ENCODE data around the gene GAS2L2. TPM values are rescaled to one million over a fixed set of nuclear protein-coding genes. Genes with fewer than 3 reads are reported as not detected.

Gene GAS2L2
- total and polyA plus RNA-seq, 12 donors: 0.03 to 0.89 (median 0.14) TPM; not detected in 4

GRCh38 chr17:35733366-35733765 lies 19.7 kb downstream of the GAS2L2 start:
- no peaks in the 10 kb centered on the region for H3K9me3 ChIP-seq
- peaks cover 0 to 15% (median 0%) of the 10 kb centered on the region in 7 donors for H3K27me3 ChIP-seq
- peaks cover 7 to 22% (median 11%) of the 10 kb centered on the region in 9 donors for H3K4me1 ChIP-seq
- H3K4me3 ChIP-seq: no peak overlapping the region
- no peak for TF ChIP-seq CTCF (IDR thresholded peaks at IDR 0.05)
- 88 to 91% methylated on average over 6 of the region's 6 CpGs for WGBS, 2 donors
- no peak for DNase-seq
- intact Hi-C loops (cut with DNase I): loop anchor here in 1 of 10 donors (5.0 kb wide), 1 partner anchor 71 kb away; no protein-coding TSS in a partner anchor
- H3K27ac ChIP-seq: no peak overlapping the region
- no peaks in the 10 kb centered on the region for H3K36me3 ChIP-seq
- no peak for ATAC-seq

- Histone ChIP-seq H3K4me3 (peak overlapping the region in 1 of 10 donors; percentile 69), H3K36me3 (peaks cover 0 to 4% (median 0%) of the 10 kb centered on the region in 9 donors), H3K27me3 (peaks cover 0 to 15% (median 0%) of the 10 kb centered on the region in 7 donors), H3K4me1 (peaks cover 7 to 22% (median 11%) of the 10 kb centered on the region in 9 donors), H3K27ac (no peak overlapping the region), H3K9me3 (no peaks in the 10 kb centered on the region)
- WGBS, 2 donors: 61 to 76% methylated on average over 1 of the region's 1 CpG
- TF ChIP-seq CTCF (IDR thresholded peaks at IDR 0.05): no peak
- peak in 1 of 8 donors; percentile 7 for ATAC-seq
- intact Hi-C loops (cut with DNase I): loop anchor here in 1 of 10 donors (5.0 kb wide), 1 partner anchor 70 kb away; no protein-coding TSS in a partner anchor
- DNase-seq: no peak
These were observed 20.3 kb downstream of the GAS2L2 start for GRCh38 chr17:35732806-35733136.

- Histone ChIP-seq H3K4me1 (peaks cover 7 to 25% (median 12%) of the 10 kb centered on the region in 9 donors), H3K27me3 (peaks cover 0 to 15% (median 0%) of the 10 kb centered on the region in 7 donors), H3K4me3 (peak overlapping the region; percentile 22 to 77 (median 64)), H3K36me3 (peaks cover 0 to 10% (median 0%) of the 10 kb centered on the region in 9 donors), H3K9me3 (no peaks in the 10 kb centered on the region), H3K27ac (peak overlapping the region in 5 of 10 donors; percentile 8 to 59 (median 32))
- DNase-seq: no peak
- TF ChIP-seq CTCF (IDR thresholded peaks at IDR 0.05): no peak
- intact Hi-C loops (cut with DNase I): loop anchor here in 1 of 10 donors (5.0 kb wide), 1 partner anchor 70 kb away; no protein-coding TSS in a partner anchor
- 16% methylated on average over 28 to 47 of the region's 47 CpGs for WGBS, 2 donors
- ATAC-seq: peak; percentile 31 to 48 (median 41)
These were observed 20.9 kb downstream of the GAS2L2 start for GRCh38 chr17:35731917-35732805.

- TF ChIP-seq CTCF (IDR thresholded peaks at IDR 0.05): no peak
- H3K36me3 ChIP-seq: peaks cover 0 to 17% (median 0%) of the 10 kb centered on the region in 9 donors
- ATAC-seq (peak; percentile 78 to 87 (median 85)), DNase-seq (peak; percentile 48 to 65)
- H3K4me1 ChIP-seq: peaks cover 13 to 33% (median 20%) of the 10 kb centered on the region in 9 donors
- H3K27ac ChIP-seq: peak within 1 kb of the TSS in 6 of 10 donors; percentile 8 to 59 (median 26)
- H3K9me3 ChIP-seq: no peaks in the 10 kb centered on the region
- WGBS, 2 donors: 4 to 7% methylated on average over 23 to 41 of the region's 44 CpGs
- intact Hi-C loops (cut with DNase I): loop anchor here in 1 of 10 donors (5.0 kb wide), 1 partner anchor 69 kb away; no protein-coding TSS in a partner anchor
- H3K4me3 ChIP-seq: peak within 1 kb of the TSS; percentile 22 to 77 (median 64)
- H3K27me3 ChIP-seq: peaks cover 0 to 15% (median 0%) of the 10 kb centered on the region in 7 donors
These were observed 21.7 kb downstream of the GAS2L2 start, which contains the start of gene RASL10B for GRCh38 chr17:35731239-35731916. Gene RASL10B, plus strand, starts transcription at chr17:35731639. Its CDS starts 3,546 bp downstream, at chr17:35735185.
